NOMO-1 (cell line): ENCODE data around the gene HMCN1.

Experiments
- DNase-seq, 2 experiments: peaks; one replicate each; lab custom pipeline; 2025; ENCODE audit not compliant: unreplicated experiment in 2 of 2; lab: John Stamatoyannopoulos, UW

The HMCN1 gene

DNA sequence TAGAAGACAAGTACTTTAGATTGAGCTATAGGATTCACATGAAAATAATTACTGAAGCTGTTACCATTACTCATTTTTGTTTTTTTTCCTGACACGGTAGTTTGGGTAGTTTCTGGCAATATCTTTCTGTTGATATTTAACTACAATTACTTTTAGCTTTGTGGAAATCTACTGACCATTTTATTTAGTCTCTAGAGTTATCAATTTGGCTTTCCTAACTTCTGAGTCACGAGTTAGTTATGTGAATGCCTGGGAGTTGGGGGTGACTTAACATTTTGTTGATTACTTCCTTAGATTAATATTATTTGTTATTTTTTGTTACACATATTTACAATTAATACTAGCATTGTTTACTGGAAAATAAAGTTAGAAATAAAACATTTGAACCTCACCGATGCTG, 160.6 kb downstream of the HMCN1 start:
- no peak for DNase-seq

DNA sequence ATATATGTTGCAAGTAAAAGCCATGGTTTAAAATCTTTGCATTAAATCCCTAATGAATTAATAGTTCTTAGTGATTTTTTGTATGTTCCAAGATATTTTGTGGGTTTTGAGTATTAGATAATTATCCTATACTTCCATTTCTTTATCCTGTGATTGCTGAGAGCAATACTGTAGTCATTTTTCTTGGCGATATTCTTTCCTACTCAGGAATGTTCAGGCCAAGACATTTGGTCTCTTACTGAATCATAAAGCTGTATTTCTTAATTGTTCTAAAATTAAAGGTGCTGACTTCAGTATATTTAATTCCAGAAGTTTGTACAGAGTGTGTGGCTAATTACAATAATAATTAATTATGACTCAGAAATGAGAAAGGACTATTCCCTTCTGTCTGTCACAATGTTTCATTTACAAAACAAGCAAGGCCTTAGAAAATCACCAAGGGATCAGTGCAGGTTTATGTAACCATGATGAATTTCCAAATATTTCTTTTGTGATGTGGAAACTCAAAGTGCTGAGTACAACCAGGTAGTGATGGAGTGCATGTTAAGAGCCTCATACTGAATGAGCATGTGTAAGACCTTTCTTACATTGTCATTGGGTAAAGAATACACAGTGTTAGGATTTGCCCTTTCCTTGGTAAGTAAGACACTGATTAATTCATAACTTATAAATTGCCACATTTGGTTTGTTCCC, 161.2 kb downstream of the HMCN1 start:
- DNase-seq, result no peak

DNA sequence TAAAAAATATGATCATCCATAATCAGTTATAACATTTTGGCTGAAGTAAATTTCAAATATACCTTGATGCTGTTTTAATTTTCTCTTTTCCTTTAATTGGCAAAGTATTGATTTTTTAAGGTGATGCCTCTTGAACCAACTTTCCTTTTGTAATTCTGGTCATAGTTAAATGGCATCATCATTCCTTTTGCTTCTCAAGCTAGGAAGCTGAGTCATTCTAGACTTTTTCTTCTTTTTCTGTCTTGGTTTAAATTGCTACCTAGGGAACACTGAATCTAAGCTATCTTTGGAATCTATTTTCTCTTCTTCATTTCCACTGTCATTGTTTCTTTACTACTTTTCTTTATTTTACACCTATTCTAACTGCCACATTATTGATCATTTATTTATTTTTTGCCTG, 162.7 kb downstream of the HMCN1 start:
- no peak for DNase-seq

DNA sequence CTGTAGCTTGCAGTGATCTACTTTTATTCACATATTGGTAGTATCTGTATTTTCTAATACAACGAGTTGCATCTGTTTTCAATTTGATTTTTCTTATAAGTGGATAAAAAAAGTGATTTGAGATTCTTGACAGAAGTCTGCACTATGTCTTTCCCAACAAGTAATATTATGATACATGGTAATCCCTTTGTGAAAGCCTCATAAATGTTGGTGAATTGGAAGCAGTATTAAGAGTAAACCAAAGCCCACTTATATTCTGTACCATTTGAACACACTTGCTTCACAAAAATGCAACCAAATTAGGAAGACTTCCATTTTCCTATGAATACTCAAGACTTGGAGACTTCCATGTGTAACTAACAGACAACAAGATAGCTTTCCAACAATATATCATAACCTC, 172.0 kb downstream of the HMCN1 start:
- no peak for DNase-seq

DNA sequence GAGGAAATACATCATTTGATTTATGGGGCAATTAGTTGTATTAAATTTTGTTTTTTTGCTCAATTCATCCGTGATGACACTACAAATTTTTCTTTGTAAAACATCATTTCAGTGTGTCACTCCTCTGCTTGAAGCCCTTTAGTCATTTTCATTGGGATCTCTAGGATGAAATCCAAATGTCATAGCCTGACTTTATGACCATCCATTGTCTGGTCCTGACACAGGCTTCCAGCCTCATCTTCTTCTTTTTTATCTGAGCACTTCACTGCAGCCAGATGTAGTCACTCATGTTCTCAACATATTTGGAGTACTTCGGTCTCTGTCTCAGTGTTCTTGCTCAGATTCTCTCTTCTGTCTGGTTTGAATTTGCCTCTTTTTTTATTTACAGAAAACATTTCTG, 173.1 kb downstream of the HMCN1 start:
- DNase-seq, result no peak

DNA sequence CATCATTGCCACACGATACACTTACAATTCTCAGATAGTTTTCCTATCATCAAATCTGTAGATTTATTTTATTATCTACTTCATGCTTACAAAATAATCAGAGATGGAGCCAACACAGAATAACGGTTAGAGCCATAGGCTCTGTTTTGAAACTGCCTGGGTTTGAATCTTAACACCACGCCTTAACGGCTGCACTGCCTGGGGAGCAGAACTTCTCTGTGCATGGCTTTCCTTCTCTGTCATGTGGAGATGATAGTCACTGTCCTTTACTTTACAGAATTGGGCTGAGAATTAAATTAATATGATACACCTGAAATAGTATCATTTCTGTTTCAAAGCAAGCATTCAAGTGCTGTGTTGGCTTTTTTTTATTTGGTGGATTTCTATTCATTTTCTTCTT, 177.8 kb downstream of the HMCN1 start:
- no peak for DNase-seq

DNA sequence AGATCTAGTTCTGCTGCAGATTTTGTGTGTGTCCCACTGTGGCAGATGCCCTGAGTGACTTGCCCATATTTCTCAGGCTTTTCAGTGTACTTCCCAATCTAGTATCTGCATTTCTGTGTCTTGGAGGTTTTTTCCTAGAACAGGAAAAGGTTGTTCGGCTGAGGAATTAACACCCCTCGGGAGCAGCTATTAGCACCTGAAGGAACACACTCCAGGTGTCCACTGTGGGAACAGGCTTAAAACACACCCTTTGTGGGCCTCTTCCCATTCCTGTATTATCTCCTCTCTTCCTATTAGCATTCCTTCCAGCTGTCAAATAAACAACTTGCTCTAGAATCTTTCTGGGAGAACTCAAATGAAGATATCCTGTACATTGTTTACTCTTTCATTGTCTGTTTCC, 178.3 kb downstream of the HMCN1 start:
- no peak for DNase-seq

DNA sequence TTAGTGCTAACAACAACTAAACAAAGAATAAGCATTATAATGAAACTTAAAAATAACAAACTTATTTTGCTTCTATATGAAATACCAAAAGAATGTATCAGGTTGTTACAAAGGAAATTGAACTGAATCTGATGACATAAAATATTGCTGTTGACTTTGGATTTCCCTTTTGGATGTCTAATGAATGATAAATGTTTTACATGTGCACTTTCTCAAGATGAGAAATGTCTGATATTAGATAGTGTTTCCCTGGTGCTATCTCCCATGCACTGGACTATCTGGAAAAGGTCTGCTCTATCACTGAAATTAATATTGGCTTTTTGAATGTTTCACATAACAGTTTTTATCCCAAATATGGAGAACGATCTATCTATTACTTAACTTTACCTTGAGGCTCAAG, 179.9 kb downstream of the HMCN1 start:
- no peak for DNase-seq

DNA sequence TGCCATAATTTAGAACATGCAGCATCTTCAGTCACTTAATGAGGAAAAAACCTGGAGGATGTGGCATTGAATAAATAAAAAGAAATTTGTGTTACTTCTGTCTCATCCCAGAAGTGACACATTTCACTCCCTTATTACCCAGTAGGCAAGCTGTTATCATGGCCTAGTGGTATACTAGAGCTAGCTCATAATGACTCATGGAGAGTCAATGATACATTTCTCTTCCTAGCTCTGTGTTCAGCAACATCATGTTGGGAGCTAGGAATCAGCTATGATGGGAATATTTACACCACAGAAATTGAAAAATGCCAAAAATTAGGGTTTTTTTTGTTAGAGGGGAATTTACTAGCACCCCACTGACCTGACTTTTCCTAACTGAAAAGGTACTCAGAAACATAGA, 182.7 kb downstream of the HMCN1 start:
- no peak for DNase-seq

DNA sequence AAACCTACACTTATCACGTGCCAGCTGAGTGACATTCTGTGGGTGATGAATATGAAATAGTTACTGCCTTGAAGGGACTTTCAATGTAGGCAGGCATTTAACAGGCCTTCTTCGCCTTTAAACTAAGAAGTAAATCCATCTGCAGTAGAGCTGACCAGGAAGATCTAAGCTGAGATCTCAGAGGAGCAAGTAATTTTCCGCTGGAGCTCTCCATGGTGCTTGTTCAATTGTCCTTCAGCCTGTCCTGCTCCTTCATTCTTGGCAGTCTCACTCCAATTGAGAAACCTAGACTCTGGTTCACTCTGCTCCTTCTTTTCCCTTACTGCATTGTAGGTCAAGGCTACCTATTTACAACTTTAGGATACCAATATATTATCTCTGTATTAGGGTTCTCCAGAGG, 183.5 kb downstream of the HMCN1 start:
- no peak for DNase-seq

DNA sequence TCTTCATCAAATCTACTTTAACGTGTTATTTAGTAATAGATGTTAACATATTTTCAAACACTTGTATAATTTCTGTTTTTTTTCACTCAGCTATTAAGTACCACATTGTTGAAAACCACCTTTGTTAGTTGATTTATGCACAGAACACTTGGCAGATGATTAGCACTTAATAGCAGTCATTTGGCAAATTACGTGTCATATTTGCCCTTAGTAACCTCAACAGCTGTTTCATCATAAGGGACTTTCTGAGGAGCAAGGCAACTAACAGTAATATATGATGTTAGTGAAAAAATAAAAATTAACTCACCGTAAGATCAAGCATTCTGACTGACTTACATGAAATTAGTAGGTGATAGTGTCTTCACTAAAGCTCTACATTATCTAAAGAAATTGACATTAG, 186.4 kb downstream of the HMCN1 start:
- DNase-seq, result no peak

DNA sequence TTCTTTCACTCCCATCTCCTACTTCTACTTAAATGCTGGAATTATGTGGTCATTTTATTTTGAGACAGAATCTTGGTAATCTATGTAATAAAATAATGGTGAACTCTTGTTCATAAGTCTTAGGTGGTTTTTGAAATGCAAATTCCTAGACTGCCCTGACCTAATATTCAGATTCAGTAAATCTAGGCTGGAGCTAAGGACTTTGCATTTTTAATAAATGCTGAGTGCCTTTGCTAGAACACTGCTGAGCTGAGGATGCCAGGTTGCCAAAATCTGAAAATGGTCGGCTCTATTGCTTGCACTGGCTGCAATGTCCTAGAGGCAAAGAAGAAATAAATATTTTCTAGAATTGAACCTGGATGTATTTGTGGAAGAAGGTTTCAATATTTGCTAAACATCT, 187.4 kb downstream of the HMCN1 start:
- no peak for DNase-seq

DNA sequence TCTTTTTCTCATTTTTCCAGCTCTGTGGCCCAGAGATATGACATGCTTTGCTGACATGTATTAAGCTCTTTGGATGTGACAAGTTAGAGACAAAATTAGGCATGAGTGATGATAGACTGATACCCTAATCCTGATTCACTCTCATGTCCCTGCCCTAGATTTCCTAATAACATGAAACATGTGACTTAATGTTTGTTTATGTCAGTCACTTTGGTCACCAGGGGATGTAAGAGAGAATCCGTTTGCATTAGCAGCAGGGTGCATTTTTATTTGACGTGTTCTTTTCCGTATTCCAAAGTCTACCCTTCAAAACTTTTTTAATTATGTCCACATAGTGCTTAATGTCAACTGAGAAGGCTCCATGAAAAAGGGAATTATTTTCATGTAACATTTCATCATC, 192.4 kb downstream of the HMCN1 start:
- no peak for DNase-seq

DNA sequence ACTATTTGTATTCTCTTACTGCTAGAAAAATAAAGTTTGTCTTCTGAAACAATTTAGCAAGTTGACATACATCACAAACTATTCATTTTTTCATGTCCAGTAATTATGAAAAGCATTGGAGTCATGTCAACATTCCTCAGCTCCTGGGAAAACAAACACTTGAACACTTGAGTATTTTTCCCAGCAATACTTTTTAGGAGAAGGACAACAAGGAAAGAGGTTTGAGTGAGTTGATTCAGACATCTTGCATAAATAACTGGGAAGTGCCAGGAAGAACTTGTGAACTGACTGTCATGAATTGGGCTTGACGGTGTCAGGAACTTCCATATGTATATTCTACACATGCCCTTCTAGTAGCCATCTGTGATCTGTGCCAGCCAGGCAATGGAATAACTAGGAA, 195.6 kb downstream of the HMCN1 start:
- DNase-seq, result no peak

DNA sequence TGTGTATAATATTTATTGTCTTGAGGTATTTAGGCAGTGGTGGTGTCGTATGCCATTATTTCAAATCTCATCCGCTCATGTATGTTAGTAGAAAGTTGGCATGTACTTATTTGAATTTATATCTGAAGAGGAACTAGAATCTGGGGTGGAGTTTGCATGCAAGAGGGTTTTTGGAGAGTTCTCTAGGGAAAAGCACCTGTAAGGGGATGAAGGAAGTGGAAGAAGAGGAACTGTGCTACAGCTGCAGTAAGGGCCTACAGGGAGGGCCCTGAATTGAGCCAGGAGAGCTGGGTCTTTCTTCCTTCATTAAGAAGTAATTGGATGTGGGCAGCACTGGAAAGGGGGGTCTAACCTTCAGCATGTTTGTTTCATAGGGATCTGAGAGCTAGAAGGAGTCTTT, 197.2 kb downstream of the HMCN1 start:
- DNase-seq, result no peak

DNA sequence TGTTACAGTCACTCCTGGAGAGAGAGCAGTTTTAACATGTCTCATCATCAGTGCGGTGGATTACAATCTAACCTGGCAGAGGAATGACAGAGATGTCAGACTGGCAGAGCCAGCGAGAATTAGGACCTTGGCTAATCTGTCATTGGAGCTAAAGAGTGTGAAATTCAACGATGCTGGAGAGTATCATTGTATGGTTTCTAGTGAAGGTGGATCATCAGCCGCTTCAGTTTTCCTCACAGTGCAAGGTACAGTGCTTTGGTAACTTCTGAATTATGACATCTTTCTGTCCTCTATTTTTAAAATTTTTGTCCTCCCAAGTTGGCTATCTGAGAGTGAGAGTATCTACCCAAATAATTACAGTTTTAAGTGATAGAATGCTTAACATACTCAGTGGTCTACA, 199.4 kb downstream of the HMCN1 start:
- no peak for DNase-seq

DNA sequence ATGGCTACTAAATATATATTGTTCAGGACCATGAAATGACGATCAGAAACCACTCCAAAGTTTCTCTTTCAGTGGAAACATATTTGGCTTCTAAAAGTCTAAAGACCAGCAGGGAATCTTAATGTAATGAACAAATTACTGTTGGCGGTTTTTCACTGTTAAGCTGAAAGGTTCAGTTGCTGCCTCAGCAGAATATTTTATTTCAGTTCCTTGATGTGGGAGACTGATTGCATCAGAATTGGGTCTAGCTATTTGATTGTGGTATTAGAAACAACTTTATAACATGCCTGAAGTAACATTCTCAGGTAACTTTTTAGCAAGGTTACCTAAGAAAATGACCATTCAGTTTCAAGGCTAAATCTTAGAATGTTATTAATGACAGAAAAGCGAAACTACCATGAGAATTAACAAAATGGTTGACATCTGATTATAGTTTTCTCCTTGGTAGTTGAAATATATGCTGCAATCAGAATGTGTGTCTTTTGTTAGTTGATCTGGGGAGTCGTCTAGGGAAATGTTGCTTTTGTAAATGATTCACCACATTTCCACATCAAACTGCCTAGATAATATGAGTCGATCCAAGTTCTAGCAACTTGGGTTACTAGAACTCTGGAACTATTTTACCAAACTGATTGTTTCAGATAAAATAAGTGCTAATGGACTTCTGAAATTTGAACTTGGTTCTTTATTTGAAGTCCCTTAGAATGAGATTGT, 200.4 kb downstream of the HMCN1 start:
- no peak for DNase-seq

DNA sequence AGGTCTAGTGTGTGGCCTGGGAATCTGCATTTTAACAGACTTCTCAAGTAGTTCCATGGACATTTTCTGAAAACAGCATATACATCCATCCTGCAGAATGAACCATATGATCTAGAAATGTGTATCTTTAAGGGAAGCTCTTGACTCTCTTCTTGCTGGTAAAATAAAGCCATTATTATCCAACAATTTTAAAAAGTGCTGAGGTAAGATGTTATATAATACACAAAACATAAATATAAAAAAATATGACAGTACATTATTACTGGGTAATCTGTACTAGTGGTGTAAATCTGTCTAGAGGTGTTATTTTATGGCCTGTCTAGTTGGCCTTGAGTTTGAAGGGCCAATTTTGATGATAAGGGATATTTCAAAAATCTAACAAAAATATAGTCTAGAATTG, 201.2 kb downstream of the HMCN1 start:
- DNase-seq, result no peak

DNA sequence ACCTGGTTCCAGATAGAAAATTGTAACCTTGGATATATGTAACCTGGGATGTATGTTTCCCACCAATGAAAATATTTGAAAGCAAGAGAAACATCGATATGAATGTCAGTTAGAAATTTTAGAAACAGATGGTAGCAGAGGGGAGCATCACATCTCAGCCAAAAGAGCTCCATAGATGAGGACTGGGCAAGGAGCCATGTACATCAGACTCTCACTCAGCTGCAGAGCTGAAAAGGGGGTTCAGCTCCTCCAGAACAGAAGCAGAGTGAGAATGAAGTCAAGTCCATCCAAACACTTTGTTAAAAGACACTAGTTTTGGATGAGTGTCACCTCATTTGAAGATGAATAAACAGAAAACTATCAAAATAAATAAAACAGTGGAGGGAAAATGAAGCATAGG, 202.4 kb downstream of the HMCN1 start:
- DNase-seq, result no peak

DNA sequence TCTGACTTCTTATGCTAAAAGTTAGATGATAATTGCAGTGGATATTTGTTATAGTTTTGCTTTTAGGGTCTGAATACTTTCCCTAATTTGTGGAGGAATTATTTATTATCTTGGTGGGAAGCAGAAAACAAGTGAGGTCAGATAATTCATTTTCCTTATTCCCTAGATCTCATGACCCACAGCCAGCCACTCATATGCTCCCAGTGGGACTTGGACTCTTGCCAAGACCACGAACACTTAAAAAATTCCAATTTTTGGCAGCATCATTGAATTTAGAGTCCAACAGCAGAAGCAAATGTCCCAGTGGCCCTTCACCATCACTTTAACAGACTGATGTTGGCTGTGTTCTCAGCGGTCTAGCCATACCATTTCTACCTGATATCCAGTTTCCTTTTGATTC, 204.2 kb downstream of the HMCN1 start:
- no peak for DNase-seq

DNA sequence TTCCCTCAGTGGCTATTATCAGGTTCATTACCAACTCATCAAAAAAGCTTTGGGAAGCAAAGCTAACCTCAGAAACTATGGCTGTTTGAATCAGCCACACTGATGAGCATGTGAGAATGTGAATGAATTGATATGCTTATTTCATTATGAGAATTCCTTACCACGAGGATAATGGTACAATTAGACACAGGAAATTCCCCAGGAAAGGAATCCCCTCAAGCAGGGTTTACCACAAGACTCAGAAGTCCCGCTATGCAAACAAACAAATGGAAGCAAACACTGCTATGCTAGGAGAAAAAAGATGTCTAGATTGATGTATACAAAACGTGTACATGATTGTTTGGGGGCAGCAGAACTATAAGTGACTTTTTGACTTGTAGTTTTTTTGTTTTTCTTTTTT, 205.0 kb downstream of the HMCN1 start:
- DNase-seq, result no peak

DNA sequence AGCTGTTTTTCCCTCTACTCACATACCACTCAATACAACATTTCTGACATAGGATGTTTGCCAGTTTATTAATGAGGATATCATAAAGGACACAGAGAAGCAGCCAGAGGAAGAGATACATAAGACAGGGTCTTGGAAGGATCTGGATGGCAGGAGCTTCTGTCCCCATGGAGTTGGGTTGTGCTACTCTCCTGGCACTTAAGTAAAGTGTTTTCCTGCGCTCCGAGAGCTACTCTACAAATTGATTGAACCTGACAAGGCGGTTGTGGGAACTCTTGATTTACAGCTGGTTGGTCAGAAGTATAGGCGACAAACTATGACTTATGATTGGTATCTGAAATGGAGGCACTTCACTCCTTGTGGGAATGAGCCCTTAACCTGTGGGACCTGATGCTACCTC, 208.8 kb downstream of the HMCN1 start:
- DNase-seq, result no peak

DNA sequence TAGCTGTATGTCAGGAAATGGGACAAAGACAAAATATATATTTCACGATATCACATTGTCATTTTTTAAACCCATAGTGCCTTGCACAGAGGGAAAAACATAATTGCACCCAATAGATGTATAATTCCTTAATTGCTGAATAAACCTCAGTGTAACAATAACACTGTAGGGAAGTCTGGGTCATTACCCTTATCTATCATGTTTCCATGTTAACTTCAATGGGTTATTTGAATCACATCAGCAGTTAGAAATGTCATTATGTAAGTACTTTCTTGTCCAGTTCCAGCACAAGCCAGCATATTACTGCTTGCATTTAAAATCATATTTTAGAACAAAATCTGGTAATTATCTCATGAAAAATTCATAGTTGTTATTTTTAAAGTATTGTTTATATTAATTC, 222.7 kb downstream of the HMCN1 start:
- no peak for DNase-seq
